ENCODE results near the gene PGS1. TPM values are rescaled to one million over a fixed set of nuclear protein-coding genes. Genes with fewer than 3 reads are reported as not detected.

PGS1 gene
- total and polyA plus RNA-seq, 2 experiments from 2014 or later, result 30.4 to 42.5 TPM

DNA sequence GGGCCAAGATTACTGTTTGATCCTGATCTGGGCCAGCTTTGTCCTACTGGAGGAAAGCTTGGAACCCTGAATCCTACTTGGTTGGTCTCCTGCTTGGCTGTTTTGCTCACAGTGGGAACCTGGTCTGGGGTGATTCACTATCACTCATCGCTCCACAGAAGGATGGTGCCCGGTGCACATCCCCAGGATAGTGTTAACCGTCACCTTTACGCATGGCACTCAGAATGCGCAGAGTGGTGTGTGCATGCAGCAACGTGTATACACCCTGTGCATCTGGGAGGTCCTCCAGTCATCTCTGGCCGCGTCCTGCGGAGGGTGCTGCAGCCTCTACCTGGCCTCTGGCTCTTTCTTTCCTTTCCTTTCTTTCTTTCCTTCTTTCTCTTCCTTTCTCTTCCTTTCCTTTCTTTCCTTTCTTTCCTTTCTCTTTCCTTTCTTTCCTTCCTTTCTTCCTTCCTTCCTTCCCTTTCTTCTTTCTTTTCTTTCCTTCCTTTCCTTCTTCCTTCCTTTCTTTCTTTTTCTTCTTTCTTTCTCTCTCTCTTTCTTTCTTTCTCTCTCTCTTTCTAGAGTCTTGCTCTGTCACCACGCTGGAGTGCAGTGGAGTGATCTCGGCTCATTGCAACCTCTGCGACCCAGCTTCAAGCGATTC lies 31.7 kb upstream of the PGS1 start:
- H3K36me3 ChIP-seq (replicated peaks; ENCODE audit: insufficient read depth, low read depth), result no peaks in the 10 kb centered on the region
- peaks cover 23% of the 10 kb centered on the region for H3K4me1 ChIP-seq (ENCODE audit: insufficient read depth)
- DNase-seq (ENCODE audit: low spot score), result no peak
- H2AFZ ChIP-seq, result no peak overlapping the region
- H4K20me1 ChIP-seq (ENCODE audit: insufficient read depth, poor library complexity, severe bottlenecking), result no peaks in the 10 kb centered on the region
- TF ChIP-seq, protein P1, sequence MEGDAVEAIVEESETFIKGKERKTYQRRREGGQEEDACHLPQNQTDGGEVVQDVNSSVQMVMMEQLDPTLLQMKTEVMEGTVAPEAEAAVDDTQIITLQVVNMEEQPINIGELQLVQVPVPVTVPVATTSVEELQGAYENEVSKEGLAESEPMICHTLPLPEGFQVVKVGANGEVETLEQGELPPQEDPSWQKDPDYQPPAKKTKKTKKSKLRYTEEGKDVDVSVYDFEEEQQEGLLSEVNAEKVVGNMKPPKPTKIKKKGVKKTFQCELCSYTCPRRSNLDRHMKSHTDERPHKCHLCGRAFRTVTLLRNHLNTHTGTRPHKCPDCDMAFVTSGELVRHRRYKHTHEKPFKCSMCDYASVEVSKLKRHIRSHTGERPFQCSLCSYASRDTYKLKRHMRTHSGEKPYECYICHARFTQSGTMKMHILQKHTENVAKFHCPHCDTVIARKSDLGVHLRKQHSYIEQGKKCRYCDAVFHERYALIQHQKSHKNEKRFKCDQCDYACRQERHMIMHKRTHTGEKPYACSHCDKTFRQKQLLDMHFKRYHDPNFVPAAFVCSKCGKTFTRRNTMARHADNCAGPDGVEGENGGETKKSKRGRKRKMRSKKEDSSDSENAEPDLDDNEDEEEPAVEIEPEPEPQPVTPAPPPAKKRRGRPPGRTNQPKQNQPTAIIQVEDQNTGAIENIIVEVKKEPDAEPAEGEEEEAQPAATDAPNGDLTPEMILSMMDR (IDR thresholded peaks at IDR 0.05; ENCODE audit: poor library complexity), result no peak
- TF ChIP-seq EZH2 (IDR thresholded peaks at IDR 0.05; ENCODE audit: borderline replicate concordance) (no peak), EZH2phosphoT487 (IDR thresholded peaks at IDR 0.05; ENCODE audit: low read depth, severe bottlenecking, unreplicated experiment) (no peak)
- no peaks in the 10 kb centered on the region for H3K27me3 ChIP-seq
- no peaks in the 10 kb centered on the region for H3K79me2 ChIP-seq
- H3K27ac ChIP-seq, result no peak overlapping the region
- 93% methylated on average over 13 of the region's 13 CpGs for WGBS (ENCODE audit: low lambda C conversion rate, missing lambda C conversion rate)
- no peaks in the 10 kb centered on the region for H3K9me2 ChIP-seq (replicated peaks; ENCODE audit: insufficient read depth)
- H3K9me3 ChIP-seq (ENCODE audit: low read depth), result no peaks in the 10 kb centered on the region
- no peak overlapping the region for H3K4me2 ChIP-seq
- no peak overlapping the region for H3K4me3 ChIP-seq

GRCh38 chr17:78347453-78347852 lies 31.0 kb upstream of the PGS1 start:
- Histone ChIP-seq H2AFZ (no peak overlapping the region), H3K9me3 (ENCODE audit: low read depth) (no peaks in the 10 kb centered on the region), H3K9me2 (replicated peaks; ENCODE audit: insufficient read depth) (no peaks in the 10 kb centered on the region), H3K79me2 (no peaks in the 10 kb centered on the region), H3K4me3 (no peak overlapping the region), H3K27ac (no peak overlapping the region), H3K27me3 (no peaks in the 10 kb centered on the region), H3K4me2 (no peak overlapping the region), H4K20me1 (ENCODE audit: insufficient read depth, poor library complexity, severe bottlenecking) (no peaks in the 10 kb centered on the region), H3K36me3 (replicated peaks; ENCODE audit: insufficient read depth, low read depth) (no peaks in the 10 kb centered on the region), H3K4me1 (ENCODE audit: insufficient read depth) (peaks cover 25% of the 10 kb centered on the region)
- DNase-seq (ENCODE audit: low spot score), result no peak
- TF ChIP-seq EZH2phosphoT487 (IDR thresholded peaks at IDR 0.05; ENCODE audit: low read depth, severe bottlenecking, unreplicated experiment) (no peak), EZH2 (IDR thresholded peaks at IDR 0.05; ENCODE audit: borderline replicate concordance) (no peak)
- TF ChIP-seq, protein P1 (IDR thresholded peaks at IDR 0.05; ENCODE audit: poor library complexity), result no peak
- WGBS (ENCODE audit: low lambda C conversion rate, missing lambda C conversion rate), result 91% methylated on average over 3 of the region's 3 CpGs

GRCh38 chr17:78348055-78348770 lies 30.2 kb upstream of the PGS1 start:
- Histone ChIP-seq H4K20me1 (ENCODE audit: insufficient read depth, poor library complexity, severe bottlenecking) (no peaks in the 10 kb centered on the region), H3K36me3 (replicated peaks; ENCODE audit: insufficient read depth, low read depth) (no peaks in the 10 kb centered on the region), H3K9me3 (ENCODE audit: low read depth) (no peaks in the 10 kb centered on the region), H3K79me2 (no peaks in the 10 kb centered on the region), H3K4me2 (no peak overlapping the region), H3K4me1 (ENCODE audit: insufficient read depth) (peaks cover 19% of the 10 kb centered on the region), H3K27ac (no peak overlapping the region), H3K4me3 (no peak overlapping the region), H3K9me2 (replicated peaks; ENCODE audit: insufficient read depth) (no peaks in the 10 kb centered on the region), H3K27me3 (no peaks in the 10 kb centered on the region), H2AFZ (no peak overlapping the region)
- TF ChIP-seq EZH2phosphoT487 (IDR thresholded peaks at IDR 0.05; ENCODE audit: low read depth, severe bottlenecking, unreplicated experiment), result no peak
- TF ChIP-seq, protein P1 (IDR thresholded peaks at IDR 0.05; ENCODE audit: poor library complexity), result no peak
- no peak for TF ChIP-seq EZH2 (IDR thresholded peaks at IDR 0.05; ENCODE audit: borderline replicate concordance)
- WGBS (ENCODE audit: low lambda C conversion rate, missing lambda C conversion rate), result 84% methylated on average over 9 of the region's 9 CpGs
- no peak for DNase-seq (ENCODE audit: low spot score)
